NCI-H82 treated with DMSO at 0.1 percent for 48 hours (cell line): ENCODE data around the gene ZNF414.

Experiments used
- DNase-seq: peaks from one replicate; lab custom pipeline; 2025; ENCODE audit not compliant: unreplicated experiment; lab: John Stamatoyannopoulos, UW

Gene ZNF414

GRCh38 chr19:8491574-8491973 is 22.4 kb downstream of the ZNF414 start:
- no peak for DNase-seq

- no peak for DNase-seq
Measured at GRCh38 chr19:8490873-8491272, 23.1 kb downstream of the ZNF414 start.

GRCh38 chr19:8490395-8490760 is 23.6 kb downstream of the ZNF414 start:
- no peak for DNase-seq

GRCh38 chr19:8489561-8490394 is 24.2 kb downstream of the ZNF414 start:
- DNase-seq: no peak

- DNase-seq: no peak
Measured at GRCh38 chr19:8488365-8488764, 25.6 kb downstream of the ZNF414 start.

- no peak for DNase-seq
Measured at GRCh38 chr19:8487137-8487851, 26.7 kb downstream of the ZNF414 start.

GRCh38 chr19:8486661-8487136 is 27.3 kb downstream of the ZNF414 start:
- no peak for DNase-seq

- no peak for DNase-seq
Measured at GRCh38 chr19:8485561-8486371, 28.2 kb downstream of the ZNF414 start.

GRCh38 chr19:8484331-8484894 is 29.6 kb downstream of the ZNF414 start:
- no peak for DNase-seq

GRCh38 chr19:8483165-8483564 is 30.8 kb downstream of the ZNF414 start:
- no peak for DNase-seq

- DNase-seq: no peak
Measured at GRCh38 chr19:8482696-8483095, 31.3 kb downstream of the ZNF414 start.

GRCh38 chr19:8481616-8482015 is 32.4 kb downstream of the ZNF414 start:
- DNase-seq: no peak

GRCh38 chr19:8481201-8481600 is 32.8 kb downstream of the ZNF414 start:
- DNase-seq: no peak

- DNase-seq: no peak
Measured at GRCh38 chr19:8478598-8478997, 35.4 kb downstream of the ZNF414 start.

- no peak for DNase-seq
Measured at GRCh38 chr19:8477889-8478288, 36.1 kb downstream of the ZNF414 start.

GRCh38 chr19:8476524-8476923 is 37.4 kb downstream of the ZNF414 start:
- no peak for DNase-seq

- no peak for DNase-seq
Measured at GRCh38 chr19:8475005-8475404, 39.0 kb downstream of the ZNF414 start.

GRCh38 chr19:8473648-8474476 is 40.1 kb downstream of the ZNF414 start:
- DNase-seq: no peak

GRCh38 chr19:8469613-8470368 is 44.2 kb downstream of the ZNF414 start:
- DNase-seq: no peak
